ENCODE data around the gene RBM47. TPM values are rescaled to one million over a fixed set of nuclear protein-coding genes. Genes with fewer than 3 reads are reported as not detected.

The RBM47 gene
- total and polyA plus RNA-seq, 10 of the 15 experiments (the other 5 are each of a cell fraction or from before 2014, with no cell fraction given), result 7.9 to 45.0 (median 28.7) TPM

DNA sequence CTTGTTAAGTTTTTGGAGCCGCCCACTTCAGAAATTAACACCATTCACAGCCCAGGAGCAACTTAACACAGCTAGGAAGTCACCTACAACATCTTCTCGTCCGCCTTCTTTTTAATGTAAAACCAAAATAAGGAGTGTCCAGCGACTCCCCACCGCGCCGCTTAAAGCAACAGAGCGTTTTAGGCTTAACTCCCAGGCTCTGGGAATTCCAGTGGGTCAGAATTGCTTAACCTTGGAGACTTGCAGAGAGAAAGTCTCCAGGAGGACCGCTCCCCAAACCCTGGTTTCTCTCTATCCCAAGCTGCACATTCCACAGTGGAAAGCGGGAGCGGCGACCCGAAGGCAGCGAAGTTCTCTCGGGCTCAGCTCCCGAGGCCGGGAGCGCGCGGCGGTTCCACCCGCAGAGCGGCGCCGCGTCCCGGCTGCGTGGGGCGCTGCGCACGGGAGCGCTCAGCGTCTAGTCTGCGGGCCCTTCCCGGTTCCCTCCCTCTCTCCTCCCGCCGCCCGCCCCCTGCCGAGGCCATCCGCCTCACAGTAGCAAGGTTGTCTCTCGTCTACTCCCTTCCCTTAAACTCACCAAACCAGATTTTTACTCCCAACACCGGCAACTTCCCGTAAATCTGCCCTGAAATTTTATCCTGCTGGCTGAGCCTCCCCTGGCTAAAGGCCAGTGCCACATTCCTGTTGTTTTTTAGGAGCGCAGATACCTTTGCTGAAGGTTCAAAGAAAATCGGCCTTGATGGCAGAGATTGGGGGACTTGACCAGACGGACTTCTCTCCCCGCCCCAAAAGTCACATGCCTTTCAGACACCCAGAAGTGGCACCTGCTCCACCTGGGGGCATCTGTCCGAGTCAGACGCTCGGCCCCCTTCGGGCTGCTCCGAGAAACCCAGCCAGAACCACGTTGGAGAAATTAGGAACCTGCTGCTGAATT, at the start of gene RBM47 (continued):
- TF ChIP-seq, protein P1, sequence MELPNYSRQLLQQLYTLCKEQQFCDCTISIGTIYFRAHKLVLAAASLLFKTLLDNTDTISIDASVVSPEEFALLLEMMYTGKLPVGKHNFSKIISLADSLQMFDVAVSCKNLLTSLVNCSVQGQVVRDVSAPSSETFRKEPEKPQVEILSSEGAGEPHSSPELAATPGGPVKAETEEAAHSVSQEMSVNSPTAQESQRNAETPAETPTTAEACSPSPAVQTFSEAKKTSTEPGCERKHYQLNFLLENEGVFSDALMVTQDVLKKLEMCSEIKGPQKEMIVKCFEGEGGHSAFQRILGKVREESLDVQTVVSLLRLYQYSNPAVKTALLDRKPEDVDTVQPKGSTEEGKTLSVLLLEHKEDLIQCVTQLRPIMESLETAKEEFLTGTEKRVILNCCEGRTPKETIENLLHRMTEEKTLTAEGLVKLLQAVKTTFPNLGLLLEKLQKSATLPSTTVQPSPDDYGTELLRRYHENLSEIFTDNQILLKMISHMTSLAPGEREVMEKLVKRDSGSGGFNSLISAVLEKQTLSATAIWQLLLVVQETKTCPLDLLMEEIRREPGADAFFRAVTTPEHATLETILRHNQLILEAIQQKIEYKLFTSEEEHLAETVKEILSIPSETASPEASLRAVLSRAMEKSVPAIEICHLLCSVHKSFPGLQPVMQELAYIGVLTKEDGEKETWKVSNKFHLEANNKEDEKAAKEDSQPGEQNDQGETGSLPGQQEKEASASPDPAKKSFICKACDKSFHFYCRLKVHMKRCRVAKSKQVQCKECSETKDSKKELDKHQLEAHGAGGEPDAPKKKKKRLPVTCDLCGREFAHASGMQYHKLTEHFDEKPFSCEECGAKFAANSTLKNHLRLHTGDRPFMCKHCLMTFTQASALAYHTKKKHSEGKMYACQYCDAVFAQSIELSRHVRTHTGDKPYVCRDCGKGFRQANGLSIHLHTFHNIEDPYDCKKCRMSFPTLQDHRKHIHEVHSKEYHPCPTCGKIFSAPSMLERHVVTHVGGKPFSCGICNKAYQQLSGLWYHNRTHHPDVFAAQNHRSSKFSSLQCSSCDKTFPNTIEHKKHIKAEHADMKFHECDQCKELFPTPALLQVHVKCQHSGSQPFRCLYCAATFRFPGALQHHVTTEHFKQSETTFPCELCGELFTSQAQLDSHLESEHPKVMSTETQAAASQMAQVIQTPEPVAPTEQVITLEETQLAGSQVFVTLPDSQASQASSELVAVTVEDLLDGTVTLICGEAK (IDR thresholded peaks at IDR 0.05; ENCODE audit: borderline replicate concordance), result no peak
- TF ChIP-seq PML (IDR thresholded peaks at IDR 0.05; ENCODE audit: low read length), result peak; percentile 51; the same call in 1 of the 2 replicates
- TF ChIP-seq CBX5 (IDR thresholded peaks at IDR 0.05; ENCODE audit: low read depth), result no peak; the same call in 1 of the 2 replicates
- TF ChIP-seq SMAD5 (IDR thresholded peaks at IDR 0.05; ENCODE audit: low read depth), result no peak; the same call in 1 of the 2 replicates
- 0 out of 2 replicates have a peak, but pooled peaks have one; percentile 2 for TF ChIP-seq RAD21 (IDR thresholded peaks at IDR 0.05; ENCODE audit: insufficient read depth, low read depth, low read length)
- no peak; the same call in 1 of the 2 replicates for TF ChIP-seq NR2F1 (conservative IDR thresholded peaks at IDR 0.05)
- no peak for TF ChIP-seq JUNB (IDR thresholded peaks at IDR 0.05)

All from GM12878 (cell line).